HEK293T (cell line): ENCODE results near the gene HIRIP3.

Experiments
- CTCF ChIA-PET: fragments of 350-600 bp; formaldehyde crosslinking; extraction: SDS; loops from one replicate; lab custom pipeline; 2021; ENCODE audit warnings: antibody characterized with exemption, inconsistent platforms; lab: Yijun Ruan, JAX
- POLR2A ChIA-PET: fragments of 350-600 bp; formaldehyde crosslinking; extraction: SDS; loops from one replicate; lab custom pipeline; 2020; ENCODE audit warnings: antibody characterized with exemption, inconsistent platforms; lab: Yijun Ruan, JAX
- DNase-seq: peaks from one replicate; pipeline ENCODE4 v3.0.0; 2012; ENCODE audit warnings: mixed read lengths; ENCODE audit errors: extremely low spot score
- ARNT ChIP-seq: fragments of 450-650 bp; IDR thresholded peaks from 2 replicates; pipeline ENCODE4 v1.6.1; 2017; ENCODE audit warnings: mild to moderate bottlenecking
- BHLHE40 ChIP-seq: fragments of 450-650 bp; IDR thresholded peaks from 2 replicates; pipeline ENCODE4 v1.6.1; 2016; ENCODE audit warnings: mild to moderate bottlenecking, moderate library complexity, borderline replicate concordance
- CTBP1 ChIP-seq: fragments of 450-650 bp; IDR thresholded peaks from 2 replicates; pipeline ENCODE4 v1.6.1; 2016; ENCODE audit warnings: borderline replicate concordance
- ELF4 ChIP-seq: fragments of 450-650 bp; IDR thresholded peaks from 2 replicates; pipeline ENCODE4 v1.6.1; 2017; ENCODE audit warnings: antibody characterized with exemption
- FOXA1 ChIP-seq: fragments of 450-650 bp; IDR thresholded peaks from 2 replicates; pipeline ENCODE4 v1.6.1; 2016; ENCODE audit warnings: mild to moderate bottlenecking
- FOXK2 ChIP-seq: fragments of 450-650 bp; IDR thresholded peaks from 2 replicates; pipeline ENCODE4 v1.6.1; 2016; ENCODE audit warnings: mild to moderate bottlenecking
- FOXM1 ChIP-seq: fragments of 450-650 bp; IDR thresholded peaks from 2 replicates; pipeline ENCODE4 v1.6.1; 2017; ENCODE audit warnings: mild to moderate bottlenecking, borderline replicate concordance
- HDGF ChIP-seq: fragments of 450-650 bp; IDR thresholded peaks from 2 replicates; pipeline ENCODE4 v1.6.1; 2017; ENCODE audit warnings: antibody characterized with exemption, borderline replicate concordance
- L3MBTL2 ChIP-seq: fragments of 450-650 bp; conservative IDR thresholded peaks from 2 replicates; pipeline ENCODE4 v1.6.1; 2016; ENCODE audit warnings: mild to moderate bottlenecking
- LEF1 ChIP-seq: fragments of 450-650 bp; IDR thresholded peaks from 2 replicates; pipeline ENCODE4 v1.6.1; 2017; ENCODE audit warnings: mild to moderate bottlenecking, borderline replicate concordance
- NFRKB ChIP-seq: fragments of 450-650 bp; IDR thresholded peaks from 2 replicates; pipeline ENCODE4 v1.6.1; 2016; ENCODE audit warnings: mild to moderate bottlenecking, moderate library complexity
- SP1 ChIP-seq: fragments of 450-650 bp; IDR thresholded peaks from 2 replicates; pipeline ENCODE4 v1.6.1; 2017
- SUZ12 ChIP-seq: fragments of 450-650 bp; IDR thresholded peaks from 2 replicates; pipeline ENCODE4 v1.6.1; 2016; ENCODE audit warnings: mild to moderate bottlenecking
- TARDBP ChIP-seq: fragments of 450-650 bp; IDR thresholded peaks from 2 replicates; pipeline ENCODE4 v1.6.1; 2016
- ZNF384 ChIP-seq: fragments of 450-650 bp; IDR thresholded peaks from 2 replicates; pipeline ENCODE4 v1.6.1; 2016
- TF ChIP-seq, protein P1 (sequence below): fragments of 450-650 bp; IDR thresholded peaks from 2 replicates; pipeline ENCODE4 v1.6.1; 2016

The HIRIP3 gene

DNA sequence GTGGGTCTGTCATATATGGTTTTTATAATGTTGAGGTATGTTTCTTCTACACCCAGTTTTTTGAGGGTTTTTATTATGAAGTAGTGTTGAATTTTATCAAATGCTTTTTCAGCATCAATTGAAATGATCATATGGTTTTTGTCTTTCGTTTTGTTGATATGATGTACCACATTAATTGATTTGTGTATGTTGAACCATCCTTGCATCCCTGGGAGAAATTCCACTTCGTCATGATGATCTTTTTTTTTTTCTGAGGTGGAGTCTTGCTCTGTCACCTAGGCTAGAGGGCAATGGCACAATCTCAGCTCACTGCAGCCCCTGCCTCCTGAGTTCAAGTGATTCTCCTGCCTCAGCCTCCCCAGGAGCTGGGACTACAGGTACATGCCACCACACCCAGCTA is 47.5 kb downstream of the HIRIP3 start:
- DNase-seq = no peak
- TF ChIP-seq FOXM1 (no peak), FOXA1 (no peak), FOXK2 (no peak), BHLHE40 (no peak), TARDBP (no peak), ARNT (no peak), SP1 (no peak), CTBP1 (no peak), LEF1 (no peak), ELF4 (no peak), NFRKB (no peak), HDGF (no peak), L3MBTL2 (no peak), SUZ12 (no peak), ZNF384 (no peak)
- TF ChIP-seq, protein P1, sequence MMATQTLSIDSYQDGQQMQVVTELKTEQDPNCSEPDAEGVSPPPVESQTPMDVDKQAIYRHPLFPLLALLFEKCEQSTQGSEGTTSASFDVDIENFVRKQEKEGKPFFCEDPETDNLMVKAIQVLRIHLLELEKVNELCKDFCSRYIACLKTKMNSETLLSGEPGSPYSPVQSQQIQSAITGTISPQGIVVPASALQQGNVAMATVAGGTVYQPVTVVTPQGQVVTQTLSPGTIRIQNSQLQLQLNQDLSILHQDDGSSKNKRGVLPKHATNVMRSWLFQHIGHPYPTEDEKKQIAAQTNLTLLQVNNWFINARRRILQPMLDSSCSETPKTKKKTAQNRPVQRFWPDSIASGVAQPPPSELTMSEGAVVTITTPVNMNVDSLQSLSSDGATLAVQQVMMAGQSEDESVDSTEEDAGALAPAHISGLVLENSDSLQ = no peak
- ChIA-PET CTCF (interaction anchor here (1.1 kb wide), 1 partner anchor 84 kb away, joined by 5 read pairs; no protein-coding TSS in a partner anchor), POLR2A (interaction anchor here (0.8 to 7.5 kb wide), 2 partner anchors 13 to 22 kb away, joined by 4 to 54 read pairs; partner anchors contain the start of genes KCTD13 and TMEM219)

- TF ChIP-seq ARNT = no peak
- peak; percentile 95 for TF ChIP-seq CTBP1
- TF ChIP-seq ZNF384 = no peak
- TF ChIP-seq LEF1 = no peak
- DNase-seq = peak; percentile 87
- POLR2A ChIA-PET = interaction anchor here (0.7 to 6.8 kb wide), 13 partner anchors 10 to 133 kb away, joined by 3 to 76 read pairs (median 4); partner anchors contain the start of genes CDIPT, HIRIP3, KCTD13 and TAOK2
- CTCF ChIA-PET = interaction anchor here (0.6 to 1.9 kb wide), 9 partner anchors 9 to 223 kb away, joined by 3 to 9 read pairs (median 3); partner anchors contain the start of genes TAOK2 and TMEM219
Observed at GRCh38 chr16:29943846-29944799, 51.3 kb downstream of the HIRIP3 start.
